GM12875 (cell line): ENCODE results near the gene SBK3.

Source experiments
- H3K4me3 ChIP-seq: one replicate; pipeline ENCODE4 v1.5.1; 2011; ENCODE audit warnings: low read depth, low read length, control low read depth
- CTCF ChIP-seq: IDR thresholded peaks from 2 replicates; pipeline ENCODE4 v1.5.1; 2011; ENCODE audit warnings: low read depth, mild to moderate bottlenecking, control low read depth, inconsistent platforms, low read length, moderate library complexity, borderline replicate concordance; ENCODE audit not compliant: insufficient read depth

The SBK3 gene

GRCh38 chr19:55553217-55554182, 8.2 kb upstream of the SBK3 start:
- H3K4me3 ChIP-seq: no peak overlapping the region
- no peak for TF ChIP-seq CTCF

GRCh38 chr19:55552620-55553019, 7.3 kb upstream of the SBK3 start:
- no peak for TF ChIP-seq CTCF
- no peak overlapping the region for H3K4me3 ChIP-seq

- TF ChIP-seq CTCF: no peak
- H3K4me3 ChIP-seq: no peak overlapping the region
Observed at GRCh38 chr19:55552206-55552605, 6.9 kb upstream of the SBK3 start.

- TF ChIP-seq CTCF: no peak
- H3K4me3 ChIP-seq: no peak overlapping the region
Observed at GRCh38 chr19:55550321-55550650, 4.9 kb upstream of the SBK3 start.

DNA sequence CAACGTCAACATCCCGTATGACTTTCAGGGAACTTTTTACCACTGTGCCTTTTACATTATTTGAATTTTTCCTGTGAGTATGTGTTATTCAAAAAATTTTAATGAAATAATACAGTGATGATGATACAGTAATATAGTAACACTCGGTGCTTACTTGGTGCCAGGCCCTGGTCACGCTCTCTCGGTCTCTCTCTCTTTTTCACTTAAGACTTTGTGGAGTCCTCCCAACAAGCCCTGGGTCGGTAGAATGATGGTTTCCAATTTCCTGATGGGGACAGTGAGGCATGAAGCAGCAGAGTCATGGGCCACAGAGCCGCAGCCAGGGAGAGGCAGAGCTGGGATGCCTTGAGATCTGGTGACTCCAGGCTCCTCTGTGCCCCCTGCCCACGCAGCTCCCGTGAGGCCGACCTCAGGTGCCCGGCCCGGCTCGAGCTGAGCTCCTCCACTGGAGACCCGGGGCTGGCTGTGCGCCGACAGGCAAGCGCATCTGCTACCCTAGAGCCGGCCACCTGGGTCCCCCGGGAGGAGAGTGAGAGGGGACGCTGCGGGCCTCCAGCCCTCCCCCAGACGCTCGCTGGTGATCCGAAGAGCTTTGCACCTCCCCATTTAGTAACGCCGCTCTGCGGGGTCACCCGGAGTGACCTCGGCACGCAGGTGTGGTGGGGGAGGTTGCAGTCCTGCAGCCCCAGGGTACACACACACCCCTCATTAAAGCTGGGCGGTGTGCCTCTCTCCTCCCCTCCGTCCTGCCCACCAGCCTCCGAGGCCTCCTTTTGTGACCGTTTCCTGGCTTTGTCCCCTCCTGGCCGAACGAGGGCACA, 4.4 kb upstream of the SBK3 start:
- no peak for TF ChIP-seq CTCF
- H3K4me3 ChIP-seq: no peak overlapping the region

DNA sequence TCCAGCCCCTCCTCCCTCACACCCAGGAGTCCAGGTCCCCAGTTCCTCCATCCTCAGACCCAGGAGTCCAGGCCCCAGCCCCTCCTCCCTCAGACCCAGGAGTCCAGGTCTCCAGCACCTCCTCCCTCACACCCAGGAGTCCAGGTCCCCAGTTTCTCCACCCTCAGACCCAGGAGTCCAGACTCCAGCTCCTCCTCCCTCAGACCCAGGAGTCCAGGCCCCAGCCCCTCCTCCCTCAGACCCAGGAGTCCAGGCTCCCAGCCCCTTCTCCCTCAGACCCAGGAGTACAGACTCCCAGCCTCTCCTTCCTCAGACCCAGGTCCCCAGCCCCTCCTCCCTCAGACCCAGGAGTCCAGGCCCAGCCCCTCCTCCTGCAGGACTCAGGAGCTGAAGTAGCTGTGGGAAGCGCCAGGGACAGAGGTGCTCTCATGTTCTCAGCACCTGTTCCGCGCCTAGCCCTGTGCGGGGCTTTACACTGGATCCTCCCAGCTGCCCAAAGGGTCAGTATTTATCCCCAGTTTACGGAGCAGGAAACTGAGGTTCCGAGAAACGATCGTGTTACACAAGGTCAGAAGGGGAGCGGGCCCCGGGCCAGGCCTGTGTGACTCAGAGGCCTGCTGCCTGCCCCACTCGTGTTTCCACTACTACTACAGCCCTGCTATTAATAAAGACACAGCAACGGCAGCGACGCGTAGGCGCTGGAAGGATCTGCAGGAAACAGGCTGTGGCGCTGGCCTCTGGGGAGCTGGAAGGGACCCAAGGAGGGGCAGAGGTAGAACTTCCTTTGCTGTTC, 1.7 kb upstream of the SBK3 start:
- H3K4me3 ChIP-seq: no peak overlapping the region
- no peak for TF ChIP-seq CTCF
